SH-SY5Y (cell line): ENCODE results near the gene FAM72A.

Experiments used
- GATA2 ChIP-seq: IDR thresholded peaks from 2 replicates; pipeline ENCODE4 v1.6.1; 2011; ENCODE audit warnings: mild to moderate bottlenecking, low read depth, low read length
- GATA3 ChIP-seq: IDR thresholded peaks from 2 replicates; pipeline ENCODE4 v1.6.1; 2011; ENCODE audit warnings: low read depth, mild to moderate bottlenecking, low read length, moderate library complexity

GRCh38 chr1:206143537-206144172 lies 59.0 kb downstream of the FAM72A start:
- TF ChIP-seq GATA2, result no peak
- no peak for TF ChIP-seq GATA3
